GM12878 (cell line): Measurements from ENCODE around the gene LUZP2. TPM values are rescaled to one million over a fixed set of nuclear protein-coding genes. Genes with fewer than 3 reads are reported as not detected.

Experiments
- ATAC-seq: fragments of 200-7000 bp; cut with Tn5 transposase; 3 replicates; pipeline ENCODE4 v1.9.1; 2020; ENCODE audit warnings: mild to moderate bottlenecking, moderate library complexity
- BruUV-seq: library from RNA; stranded (reverse); fragments of 400-500 nt; replicated peaks from 2 replicates; lab custom pipeline; 2021; lab: Mats Ljungman, UMichigan
- CTCF ChIA-PET: fragments of 300-600 bp; sonication (Branson Sonifier 250); formaldehyde crosslinking; extraction: SDS; loops from one replicate; lab custom pipeline; 2021; ENCODE audit warnings: inconsistent platforms; lab: Yijun Ruan, JAX
- POLR2A ChIA-PET: fragments of 350-600 bp; formaldehyde crosslinking; extraction: SDS; loops from one replicate; lab custom pipeline; 2021; ENCODE audit warnings: inconsistent platforms; lab: Charles Lee
- RAD21 ChIA-PET: fragments of 300-600 bp; sonication (Branson Sonifier 250); formaldehyde crosslinking; loops from one replicate; lab custom pipeline; 2023; ENCODE audit warnings: antibody characterized with exemption; ENCODE audit not compliant: unreplicated experiment; lab: Charles Lee
- SMC1A ChIA-PET: fragments of 300-600 bp; sonication (Branson Sonifier 250); formaldehyde crosslinking; loops from one replicate; lab custom pipeline; 2023; ENCODE audit not compliant: unreplicated experiment, uncharacterized antibody; lab: Charles Lee
- DNase-seq: peaks from one replicate; pipeline ENCODE4 v3.0.0-alpha.2; 2011; ENCODE audit warnings: low read depth, low spot score
- FAIRE-seq: peaks from 3 replicates; lab custom pipeline; 2011; peaks lifted over from hg19 to GRCh38; lab: Jason Lieb, UNC
- H2AFZ ChIP-seq: 2 replicates; pipeline ENCODE4 v1.6.0; 2011; ENCODE audit warnings: low read depth, low read length, control low read depth; ENCODE audit not compliant: control insufficient read depth
- H3K27ac ChIP-seq: 2 replicates; pipeline ENCODE4 v1.5.1; 2011; ENCODE audit warnings: control low read depth; ENCODE audit not compliant: control insufficient read depth, insufficient read depth
- H3K27me3 ChIP-seq, 2 experiments: replicated peaks in 1 of 2; 2 replicates each; pipeline versions ENCODE4 v1.6.0 to v1.6.1; 2011; ENCODE audit warnings: low read length in 1 of 2; ENCODE audit not compliant: control insufficient read depth in 2 of 2, insufficient read depth in 2 of 2
- H3K36me3 ChIP-seq, 2 experiments: 2 replicates each; pipeline ENCODE4 v1.5.1; 2011; ENCODE audit warnings: low read length in 1 of 2; ENCODE audit not compliant: control insufficient read depth in 2 of 2, insufficient read depth in 2 of 2
- H3K4me1 ChIP-seq: 2 replicates; pipeline ENCODE4 v1.6.1; 2011; ENCODE audit warnings: mild to moderate bottlenecking, low read length, moderate library complexity, mixed read lengths; ENCODE audit not compliant: control insufficient read depth, insufficient read depth
- H3K4me2 ChIP-seq: 2 replicates; pipeline ENCODE4 v1.6.0; 2011; ENCODE audit warnings: control low read depth; ENCODE audit not compliant: control insufficient read depth, insufficient read depth
- H3K4me3 ChIP-seq: fragments of 200-600 bp; sonication (generic); 2 replicates; pipeline ENCODE4 v1.5.1; 2016
- H3K79me2 ChIP-seq: 2 replicates; pipeline ENCODE4 v1.6.0; 2011; ENCODE audit warnings: low read length; ENCODE audit not compliant: control insufficient read depth, insufficient read depth
- H3K9ac ChIP-seq: 2 replicates; pipeline ENCODE4 v1.8.0; 2011; ENCODE audit warnings: low read length, control low read depth, mixed read lengths; ENCODE audit not compliant: control insufficient read depth, insufficient read depth
- H3K9me3 ChIP-seq: replicated peaks from 3 replicates; pipeline ENCODE4 v1.5.1; 2011; ENCODE audit warnings: mild to moderate bottlenecking, low read length; ENCODE audit not compliant: control insufficient read depth, insufficient read depth
- H4K20me1 ChIP-seq: 2 replicates; pipeline ENCODE4 v1.6.0; 2011; ENCODE audit not compliant: control insufficient read depth, insufficient read depth
- BCL11A ChIP-seq: IDR thresholded peaks from 2 replicates; pipeline ENCODE4 v1.6.1; 2011; ENCODE audit warnings: low read depth, low read length
- BMI1 ChIP-seq: fragments of 450-650 bp; IDR thresholded peaks from 2 replicates; pipeline ENCODE4 v1.6.1; 2016; ENCODE audit warnings: mild to moderate bottlenecking, moderate library complexity, borderline replicate concordance
- FOXK2 ChIP-seq: fragments of 450-650 bp; IDR thresholded peaks from 2 replicates; pipeline ENCODE4 v1.6.1; 2017; ENCODE audit warnings: mild to moderate bottlenecking, moderate library complexity
- GABPA ChIP-seq: IDR thresholded peaks from 2 replicates; pipeline ENCODE4 v1.6.1; 2014; ENCODE audit warnings: antibody characterized with exemption, low read depth, mild to moderate bottlenecking, inconsistent platforms
- HDAC2 ChIP-seq: fragments of 200-600 bp; sonication (generic); IDR thresholded peaks from 2 replicates; pipeline ENCODE4 v1.6.1; 2017
- HDAC6 ChIP-seq: fragments of 200-600 bp; sonication (generic); IDR thresholded peaks from one replicate; pipeline ENCODE4 v1.8.0; 2017; ENCODE audit warnings: antibody characterized with exemption; ENCODE audit not compliant: unreplicated experiment
- IRF3 ChIP-seq: fragments of 450-650 bp; IDR thresholded peaks from 2 replicates; pipeline ENCODE4 v1.6.1; 2014; ENCODE audit warnings: mild to moderate bottlenecking
- IRF5 ChIP-seq: fragments of 450-650 bp; IDR thresholded peaks from 2 replicates; pipeline ENCODE4 v1.6.1; 2017; ENCODE audit warnings: borderline replicate concordance
- MTA2 ChIP-seq: fragments of 450-650 bp; IDR thresholded peaks from 2 replicates; pipeline ENCODE4 v1.6.1; 2016; ENCODE audit warnings: low read depth, mild to moderate bottlenecking, moderate library complexity
- RAD51 ChIP-seq: fragments of 450-650 bp; IDR thresholded peaks from 2 replicates; pipeline ENCODE4 v1.6.1; 2016; ENCODE audit warnings: moderate library complexity, mild to moderate bottlenecking, inconsistent platforms
- RELA ChIP-seq: fragments of 450-650 bp; IDR thresholded peaks from 2 replicates; pipeline ENCODE4 v1.8.0; 2014; ENCODE audit warnings: borderline replicate concordance; ENCODE audit not compliant: partially characterized antibody
- SMAD5 ChIP-seq: IDR thresholded peaks from 2 replicates; pipeline ENCODE4 v1.6.1; 2016; ENCODE audit warnings: antibody characterized with exemption, low read depth
- STAT3 ChIP-seq: IDR thresholded peaks from 2 replicates; pipeline ENCODE4 v1.6.1; 2011; ENCODE audit warnings: low read depth, low read length, improper control_type of control experiment
- USF2 ChIP-seq: IDR thresholded peaks from 2 replicates; pipeline ENCODE4 v1.6.1; 2011; ENCODE audit warnings: low read depth, low read length, improper control_type of control experiment, borderline replicate concordance
- ZBTB33 ChIP-seq: fragments of 450-650 bp; IDR thresholded peaks from 2 replicates; pipeline ENCODE4 v1.6.1; 2017; ENCODE audit warnings: mild to moderate bottlenecking
- in situ Hi-C: fragments of 300-500 bp; cut with MboI; formaldehyde crosslinking; loops from 9 replicates; pipeline ENCODE4 v1.14.3; 2018; ENCODE audit warnings: mixed read lengths
- intact Hi-C: fragments of 100-400 bp; cut with micrococcal nuclease; formaldehyde crosslinking; loops from one replicate; pipeline ENCODE4 v1.14.2; 2022; ENCODE audit not compliant: unreplicated experiment
- polyA plus RNA-seq, 11 experiments: library from polyadenylated mRNA; depleted of rRNA in 4 of 11; unstranded in 6 of 11; stranded (reverse) in 5 of 11; fragments of >200 nt; fragmentation: Nextera tagmentation in 4 of 11; fragmentation: Illumina TruSeq in 1 of 11; extraction: Ambion mirVana in 4 of 11; extraction: Trizol in 1 of 11; gene quantifications; 1 replicate in 1 of 11; 2 replicates in 10 of 11; pipeline versions ENCODE4 v1.2.1 to v1.2.3, GENCODE V29; 2011 to 2016; ENCODE audit warnings: inconsistent platforms in 2 of 11, missing spikeins in 2 of 11, low read depth in 1 of 11
- total RNA-seq, 4 experiments: library from RNA; depleted of rRNA in 3 of 4; stranded (reverse); fragments of >200 nt in 3 of 4; fragmentation: Illumina TruSeq in 1 of 4; extraction: Trizol in 1 of 4; gene quantifications; 2 replicates each; pipeline versions ENCODE4 v1.2.1 to v1.2.3, GENCODE V29; 2013 to 2021
- TF ChIP-seq, protein P1 (sequence below): fragments of 450-650 bp; IDR thresholded peaks from 2 replicates; pipeline ENCODE4 v1.6.1; 2017; ENCODE audit warnings: antibody characterized with exemption, mild to moderate bottlenecking, moderate library complexity

LUZP2 gene
- total and polyA plus RNA-seq, 10 of the 15 experiments (the other 5 are each of a cell fraction or from before 2014, with no cell fraction given): not detected

DNA sequence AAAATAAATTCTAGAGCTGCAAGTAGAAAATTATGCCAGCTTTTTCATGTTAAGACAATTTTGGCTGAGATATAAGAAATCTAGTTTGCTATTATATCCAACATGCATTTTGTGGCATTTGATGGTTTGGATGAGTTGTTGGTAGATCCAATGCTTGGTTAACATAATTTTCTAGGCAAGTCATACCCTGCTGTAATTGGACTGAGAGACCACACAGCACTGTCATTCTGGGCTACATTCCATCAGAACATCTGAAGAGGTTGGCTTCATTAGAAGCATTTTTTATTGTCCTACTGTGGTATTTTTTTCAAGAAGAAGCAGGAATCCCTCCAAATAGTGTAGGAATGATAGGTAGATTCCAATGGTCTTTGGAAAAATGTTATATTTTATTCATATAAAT lies 561.0 kb downstream of the LUZP2 start:
- Histone ChIP-seq H4K20me1 (no peaks in the 10 kb centered on the region), H3K9ac (no peak overlapping the region), H3K4me2 (no peak overlapping the region), H3K36me3 (no peaks in the 10 kb centered on the region), H3K27me3 (no peaks in the 10 kb centered on the region), H3K4me3 (no peak overlapping the region), H2AFZ (no peak overlapping the region), H3K4me1 (no peaks in the 10 kb centered on the region), H3K79me2 (no peaks in the 10 kb centered on the region), H3K9me3 (no peaks in the 10 kb centered on the region), H3K27ac (no peak overlapping the region)
- RAD21 ChIA-PET: no interaction called here
- in situ Hi-C loops: no loop called here
- no TSS peak for BruUV-seq
- FAIRE-seq: no peak
- SMC1A ChIA-PET: no interaction called here
- DNase-seq: no peak
- CTCF ChIA-PET: no interaction called here
- intact Hi-C loops: no loop called here
- POLR2A ChIA-PET: no interaction called here
- no peak for ATAC-seq
- no peak for TF ChIP-seq IRF5
- TF ChIP-seq RAD51: no peak
- no peak for TF ChIP-seq BMI1
- TF ChIP-seq, protein P1, sequence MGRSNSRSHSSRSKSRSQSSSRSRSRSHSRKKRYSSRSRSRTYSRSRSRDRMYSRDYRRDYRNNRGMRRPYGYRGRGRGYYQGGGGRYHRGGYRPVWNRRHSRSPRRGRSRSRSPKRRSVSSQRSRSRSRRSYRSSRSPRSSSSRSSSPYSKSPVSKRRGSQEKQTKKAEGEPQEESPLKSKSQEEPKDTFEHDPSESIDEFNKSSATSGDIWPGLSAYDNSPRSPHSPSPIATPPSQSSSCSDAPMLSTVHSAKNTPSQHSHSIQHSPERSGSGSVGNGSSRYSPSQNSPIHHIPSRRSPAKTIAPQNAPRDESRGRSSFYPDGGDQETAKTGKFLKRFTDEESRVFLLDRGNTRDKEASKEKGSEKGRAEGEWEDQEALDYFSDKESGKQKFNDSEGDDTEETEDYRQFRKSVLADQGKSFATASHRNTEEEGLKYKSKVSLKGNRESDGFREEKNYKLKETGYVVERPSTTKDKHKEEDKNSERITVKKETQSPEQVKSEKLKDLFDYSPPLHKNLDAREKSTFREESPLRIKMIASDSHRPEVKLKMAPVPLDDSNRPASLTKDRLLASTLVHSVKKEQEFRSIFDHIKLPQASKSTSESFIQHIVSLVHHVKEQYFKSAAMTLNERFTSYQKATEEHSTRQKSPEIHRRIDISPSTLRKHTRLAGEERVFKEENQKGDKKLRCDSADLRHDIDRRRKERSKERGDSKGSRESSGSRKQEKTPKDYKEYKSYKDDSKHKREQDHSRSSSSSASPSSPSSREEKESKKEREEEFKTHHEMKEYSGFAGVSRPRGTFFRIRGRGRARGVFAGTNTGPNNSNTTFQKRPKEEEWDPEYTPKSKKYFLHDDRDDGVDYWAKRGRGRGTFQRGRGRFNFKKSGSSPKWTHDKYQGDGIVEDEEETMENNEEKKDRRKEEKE: no peak
- TF ChIP-seq BCL11A: no peak
- no peak for TF ChIP-seq HDAC6
- no peak for TF ChIP-seq USF2
- TF ChIP-seq FOXK2: no peak
- TF ChIP-seq IRF3: no peak
- no peak for TF ChIP-seq HDAC2
- TF ChIP-seq MTA2: no peak
- no peak for TF ChIP-seq RELA
- TF ChIP-seq GABPA: no peak
- no peak for TF ChIP-seq SMAD5
- TF ChIP-seq STAT3: no peak
- TF ChIP-seq ZBTB33: no peak
